H9 (cell line): ENCODE data around the gene SERINC1. TPM values are rescaled to one million over a fixed set of nuclear protein-coding genes. Genes with fewer than 3 reads are reported as not detected.

Experiments used
- DNase-seq: peaks from one replicate; pipeline ENCODE4 v3.0.0-alpha.2; 2017
- H2AFZ ChIP-seq: one replicate; pipeline ENCODE4 v1.6.1; 2013; ENCODE audit warnings: mild to moderate bottlenecking, low read length, control low read depth, moderate library complexity
- H2AK5ac ChIP-seq: 2 replicates; pipeline ENCODE4 v1.6.1; 2013; ENCODE audit warnings: low read length, control low read depth, mixed read lengths; ENCODE audit not compliant: insufficient read length
- H2BK120ac ChIP-seq: one replicate; pipeline ENCODE4 v1.6.1; 2013; ENCODE audit warnings: low read depth, mild to moderate bottlenecking, low read length, control low read depth, inconsistent platforms; ENCODE audit not compliant: poor library complexity, severe bottlenecking
- H2BK12ac ChIP-seq: 2 replicates; pipeline ENCODE4 v1.6.1; 2013; ENCODE audit warnings: low read length, control low read depth, mixed read lengths, low read depth; ENCODE audit not compliant: insufficient read length
- H2BK15ac ChIP-seq: 2 replicates; pipeline ENCODE4 v1.6.1; 2013; ENCODE audit warnings: low read depth, low read length, control low read depth
- H2BK20ac ChIP-seq: one replicate; pipeline ENCODE4 v1.6.1; 2013; ENCODE audit warnings: low read depth, mild to moderate bottlenecking, low read length, control low read depth, inconsistent platforms; ENCODE audit not compliant: poor library complexity, severe bottlenecking
- H2BK5ac ChIP-seq: 2 replicates; pipeline ENCODE4 v1.6.1; 2013; ENCODE audit warnings: low read length, control low read depth, mixed read lengths; ENCODE audit not compliant: insufficient read length
- H3K14ac ChIP-seq: 2 replicates; pipeline ENCODE4 v1.6.1; 2013; ENCODE audit warnings: low read length, control low read depth; ENCODE audit not compliant: insufficient read depth
- H3K18ac ChIP-seq: 2 replicates; pipeline ENCODE4 v1.6.1; 2013; ENCODE audit warnings: low read depth, mild to moderate bottlenecking, mixed read lengths, low read length, control low read depth; ENCODE audit not compliant: insufficient read length
- H3K23ac ChIP-seq: 2 replicates; pipeline ENCODE4 v1.6.1; 2013; ENCODE audit warnings: low read length, control low read depth, mixed read lengths, low read depth; ENCODE audit not compliant: insufficient read length
- H3K23me2 ChIP-seq: 2 replicates; pipeline ENCODE4 v1.6.1; 2013; ENCODE audit warnings: low read depth, mild to moderate bottlenecking, mixed read lengths, low read length, control low read depth; ENCODE audit not compliant: insufficient read length, poor library complexity, severe bottlenecking
- H3K27ac ChIP-seq: 2 replicates; pipeline ENCODE4 v1.5.1; 2013; ENCODE audit warnings: low read length, control low read depth, mixed read lengths, low read depth; ENCODE audit not compliant: insufficient read length
- H3K27me3 ChIP-seq: 2 replicates; pipeline ENCODE4 v1.6.1; 2013; ENCODE audit warnings: low read length, control low read depth, inconsistent platforms; ENCODE audit not compliant: insufficient read depth
- H3K4ac ChIP-seq: 2 replicates; pipeline ENCODE4 v1.6.1; 2013; ENCODE audit warnings: low read depth, mild to moderate bottlenecking, control low read depth, inconsistent platforms, low read length, moderate library complexity
- H3K4me1 ChIP-seq: 2 replicates; pipeline ENCODE4 v1.6.1; 2013; ENCODE audit warnings: low read length, control low read depth, inconsistent platforms; ENCODE audit not compliant: insufficient read depth
- H3K4me2 ChIP-seq: 2 replicates; pipeline ENCODE4 v1.6.1; 2013; ENCODE audit warnings: low read length, control low read depth, mixed read lengths; ENCODE audit not compliant: insufficient read length, insufficient read depth
- H3K56ac ChIP-seq: 2 replicates; pipeline ENCODE4 v1.6.1; 2013; ENCODE audit warnings: low read depth, mild to moderate bottlenecking, mixed read lengths, low read length, control low read depth; ENCODE audit not compliant: insufficient read length
- H3K79me1 ChIP-seq: 2 replicates; pipeline ENCODE4 v1.6.1; 2013; ENCODE audit warnings: low read depth, mild to moderate bottlenecking, moderate library complexity, low read length, control low read depth, inconsistent platforms; ENCODE audit not compliant: insufficient read depth, poor library complexity, severe bottlenecking
- H3K79me2 ChIP-seq: 2 replicates; pipeline ENCODE4 v1.6.1; 2013; ENCODE audit warnings: low read length, control low read depth, inconsistent platforms; ENCODE audit not compliant: insufficient read depth
- H3K9ac ChIP-seq: 2 replicates; pipeline ENCODE4 v1.6.1; 2013; ENCODE audit warnings: low read length, control low read depth, mixed read lengths; ENCODE audit not compliant: insufficient read length; ENCODE audit errors: extremely low read depth
- H3K9me3 ChIP-seq: one replicate; pipeline ENCODE4 v1.6.1; 2013; ENCODE audit warnings: low read depth, low read length, inconsistent platforms; ENCODE audit not compliant: control insufficient read depth
- H3T11ph ChIP-seq: one replicate; pipeline ENCODE4 v1.6.1; 2013; ENCODE audit warnings: mild to moderate bottlenecking, low read length, control low read depth, inconsistent platforms
- H4K20me1 ChIP-seq: one replicate; pipeline ENCODE4 v1.6.1; 2013; ENCODE audit not compliant: control insufficient read depth, insufficient read length, insufficient read depth
- H4K5ac ChIP-seq: 2 replicates; pipeline ENCODE4 v1.6.1; 2013; ENCODE audit warnings: low read depth, mild to moderate bottlenecking, mixed read lengths, low read length, control low read depth; ENCODE audit not compliant: insufficient read length
- H4K8ac ChIP-seq: replicated peaks from 2 replicates; pipeline ENCODE4 v1.6.1; 2013; ENCODE audit warnings: low read length, control low read depth, mixed read lengths, low read depth; ENCODE audit not compliant: insufficient read length
- H4K91ac ChIP-seq: 2 replicates; pipeline ENCODE4 v1.6.1; 2013; ENCODE audit warnings: low read depth, mild to moderate bottlenecking, moderate library complexity, mixed read lengths, low read length, control low read depth; ENCODE audit not compliant: insufficient read length
- H3K27ac Mint-ChIP-seq, 3 experiments: 2 replicates in 2 of 3; 3 replicates in 1 of 3; pipeline ENCODE4 v1.8.0; 2020 to 2021; ENCODE audit warnings: mixed read lengths in 3 of 3, mild to moderate bottlenecking in 1 of 3, moderate library complexity in 1 of 3
- H3K27me3 Mint-ChIP-seq: 2 replicates; pipeline ENCODE4 v1.8.0; 2021; ENCODE audit warnings: low read depth, mild to moderate bottlenecking, moderate library complexity, mixed read lengths
- H3K36me3 Mint-ChIP-seq, 3 experiments: 2 replicates in 2 of 3; 3 replicates in 1 of 3; pipeline ENCODE4 v1.8.0; 2020 to 2021; ENCODE audit warnings: low read depth in 3 of 3, mixed read lengths in 3 of 3; ENCODE audit not compliant: insufficient read depth in 1 of 3
- H3K4me1 Mint-ChIP-seq, 2 experiments: 2 replicates each; pipeline ENCODE4 v1.8.0; 2020; ENCODE audit warnings: mixed read lengths in 2 of 2
- H3K4me3 Mint-ChIP-seq, 2 experiments: 2 replicates in 1 of 2; 3 replicates in 1 of 2; pipeline ENCODE4 v1.8.0; 2020 to 2021; ENCODE audit warnings: mild to moderate bottlenecking in 2 of 2, mixed read lengths in 2 of 2, moderate library complexity in 1 of 2
- H3K9me3 Mint-ChIP-seq, 2 experiments: 2 replicates in 1 of 2; 3 replicates in 1 of 2; pipeline ENCODE4 v1.8.0; 2020; ENCODE audit warnings: mild to moderate bottlenecking in 2 of 2, mixed read lengths in 2 of 2, moderate library complexity in 1 of 2
- CTCF ChIP-seq: fragments of 200-600 bp; sonication (generic); conservative IDR thresholded peaks from 3 replicates; pipeline ENCODE4 v1.8.0; 2021; ENCODE audit warnings: antibody characterized with exemption, mild to moderate bottlenecking
- WGBS: extraction: QIAGEN DNeasy Blood & Tissue Kit; methylation state at CpG from one replicate; pipeline ENCODE4 v1.1.7; 2013; ENCODE audit warnings: missing lambda C conversion rate, low lambda C conversion rate, mixed read lengths; ENCODE audit not compliant: insufficient read length; ENCODE audit errors: extremely low coverage; 5-methylcytosine and 5-hydroxymethylcytosine counted together
- total RNA-seq: library from RNA; stranded (reverse); gene quantifications from 2 replicates; pipeline ENCODE4 v1.2.1, GENCODE V29; 2021

SERINC1 gene
- total RNA-seq, 1 experiment from 2014 or later, result 48.4 TPM

- Histone ChIP-seq H3K23me2 (no peaks in the 10 kb centered on the region), H3K4me2 (no peak overlapping the region), H3K27ac (no peak overlapping the region), H3K18ac (no peak overlapping the region), H2BK5ac (no peak overlapping the region), H3T11ph (no peak overlapping the region), H2BK120ac (no peak overlapping the region), H4K20me1 (no peaks in the 10 kb centered on the region), H3K9ac (no peak overlapping the region), H3K14ac (no peak overlapping the region), H3K79me1 (no peaks in the 10 kb centered on the region), H2BK15ac (no peak overlapping the region), H2AFZ (no peak overlapping the region), H2BK12ac (no peak overlapping the region), H4K91ac (no peak overlapping the region), H3K56ac (no peak overlapping the region), H4K8ac (no peak overlapping the region), H4K5ac (no peak overlapping the region), H2BK20ac (no peak overlapping the region), H2AK5ac (no peak overlapping the region), H3K9me3 (peaks cover 10% of the 10 kb centered on the region), H3K4ac (no peak overlapping the region), H3K4me1 (no peaks in the 10 kb centered on the region), H3K79me2 (no peaks in the 10 kb centered on the region), H3K27me3 (no peaks in the 10 kb centered on the region), H3K23ac (no peak overlapping the region)
- H3K4me3 Mint-ChIP-seq, result no peak overlapping the region
- peaks cover 53 to 73% (median 72%) of the 10 kb centered on the region in 3 experiments for H3K36me3 Mint-ChIP-seq
- no CpG with 5 or more reads among the region's 1 CpG for WGBS
- no peak for TF ChIP-seq CTCF
- DNase-seq, result no peak
- H3K4me1 Mint-ChIP-seq, result no peaks in the 10 kb centered on the region
- no peak overlapping the region for H3K27ac Mint-ChIP-seq
- H3K9me3 Mint-ChIP-seq, result peaks cover 27 to 34% of the 10 kb centered on the region in 2 experiments
- H3K27me3 Mint-ChIP-seq, result no peaks in the 10 kb centered on the region
These were observed 32.6 kb downstream of the SERINC1 start for GRCh38 chr6:122438975-122439374.
